SKM-1 treated with dmso at 0.1 percent for 144 hours (cell line): ENCODE data around the gene RAG1.

Experiments used
- DNase-seq: peaks from one replicate; lab custom pipeline; 2025; ENCODE audit not compliant: unreplicated experiment; lab: John Stamatoyannopoulos, UW

Gene RAG1

GRCh38 chr11:36588099-36588498, 20.3 kb downstream of the RAG1 start:
- DNase-seq, result no peak

- DNase-seq, result no peak
These were observed 22.7 kb downstream of the RAG1 start for GRCh38 chr11:36590513-36590912.

GRCh38 chr11:36591433-36591832, 23.6 kb downstream of the RAG1 start:
- no peak for DNase-seq

- peak; percentile 93 for DNase-seq
These were observed 26.6 kb downstream of the RAG1 start, which contains the start of gene IFTAP for GRCh38 chr11:36594316-36594989. Gene IFTAP (plus strand): TSS chr11:36594502. CDS start chr11:36610104, 15,602 bp downstream.

- no peak for DNase-seq
These were observed 29.1 kb downstream of the RAG1 start for GRCh38 chr11:36596880-36597279.

- no peak for DNase-seq
These were observed 30.2 kb downstream of the RAG1 start, which contains the start of gene RAG2 for GRCh38 chr11:36598051-36598450. Gene RAG2 (minus strand): TSS chr11:36598236. CDS start chr11:36594168, 4,068 bp downstream.

GRCh38 chr11:36600180-36600579, 32.4 kb downstream of the RAG1 start:
- DNase-seq, result no peak

GRCh38 chr11:36601155-36601554, 33.3 kb downstream of the RAG1 start:
- peak; percentile 47 for DNase-seq

- DNase-seq, result no peak
These were observed 34.3 kb downstream of the RAG1 start for GRCh38 chr11:36602135-36602534.

GRCh38 chr11:36605221-36606216, 37.7 kb downstream of the RAG1 start:
- DNase-seq, result no peak

- DNase-seq, result no peak
These were observed 40.8 kb downstream of the RAG1 start for GRCh38 chr11:36608491-36609199.

- no peak for DNase-seq
These were observed 41.6 kb downstream of the RAG1 start for GRCh38 chr11:36609383-36609782.

- no peak for DNase-seq
These were observed 48.0 kb downstream of the RAG1 start for GRCh38 chr11:36615826-36616225.

GRCh38 chr11:36617543-36618362, 49.9 kb downstream of the RAG1 start:
- DNase-seq, result no peak

- DNase-seq, result no peak
These were observed 50.7 kb downstream of the RAG1 start for GRCh38 chr11:36618363-36619047.

GRCh38 chr11:36619502-36619901, 51.7 kb downstream of the RAG1 start:
- DNase-seq, result no peak

- no peak for DNase-seq
These were observed 52.4 kb downstream of the RAG1 start for GRCh38 chr11:36620246-36620645.

GRCh38 chr11:36622431-36623136, 54.8 kb downstream of the RAG1 start:
- DNase-seq, result no peak

- DNase-seq, result no peak
These were observed 55.7 kb downstream of the RAG1 start for GRCh38 chr11:36623494-36623893.
